GM21360 (cell line): ENCODE data around the gene PRR7.

Source experiments
- ATAC-seq: cut with Tn5 transposase; IDR thresholded peaks from one replicate; pipeline ENCODE4 v1.9.1; 2021; ENCODE audit warnings: mild to moderate bottlenecking, moderate library complexity; ENCODE audit not compliant: unreplicated experiment

The PRR7 gene

DNA sequence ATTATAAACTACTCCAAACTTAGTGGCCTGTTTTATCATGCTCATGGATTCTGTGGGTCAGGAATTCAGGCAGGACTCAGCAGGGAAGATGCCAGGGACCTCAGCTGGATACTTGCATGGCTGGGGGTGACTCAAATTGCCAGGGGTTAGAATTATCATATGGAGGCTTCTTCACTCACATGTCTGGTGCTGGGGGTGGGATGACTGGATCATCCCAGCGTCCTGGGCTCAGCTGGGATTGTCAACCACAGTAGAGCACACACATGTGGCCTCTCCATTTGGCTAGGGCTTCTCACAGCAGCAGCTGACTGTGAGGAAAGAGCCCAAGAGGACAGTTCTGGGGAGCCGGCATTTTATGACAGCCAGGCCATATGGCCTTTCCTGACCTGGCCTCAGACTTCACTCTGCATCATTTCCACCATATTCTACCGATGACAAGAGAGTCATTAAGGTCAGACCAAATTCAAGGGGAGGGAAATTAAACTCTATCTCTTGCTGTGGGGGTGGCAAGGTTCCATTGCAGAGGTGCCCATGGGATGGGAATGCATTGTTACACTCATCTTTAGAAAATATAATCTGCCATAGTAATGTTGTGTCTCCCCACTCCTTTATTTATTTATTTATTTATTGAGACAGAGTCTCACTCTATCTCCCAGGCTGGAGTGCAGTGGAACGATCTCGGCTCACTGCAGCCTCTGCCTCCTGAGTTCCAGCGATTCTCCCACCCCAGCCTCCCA lies 25.4 kb upstream of the PRR7 start:
- no peak for ATAC-seq

DNA sequence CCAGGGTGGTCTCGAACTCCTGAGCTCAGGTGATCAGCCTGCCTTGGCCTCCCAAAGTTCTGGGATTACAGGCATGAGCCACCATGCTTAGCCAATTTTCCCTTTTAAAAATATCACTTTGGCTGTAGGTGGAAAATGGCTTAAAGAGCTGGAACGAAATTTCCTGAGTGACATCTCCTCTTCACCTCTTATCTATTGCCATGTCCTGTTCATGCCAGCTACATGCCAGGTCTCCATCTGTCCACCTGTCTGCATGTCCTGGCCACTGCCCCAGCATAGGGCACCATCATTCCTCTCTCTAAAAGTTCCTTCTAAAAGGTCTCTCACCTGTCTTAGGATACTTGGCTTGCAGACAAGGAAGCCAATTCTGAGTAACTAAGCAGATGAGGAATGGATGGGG lies 22.9 kb upstream of the PRR7 start:
- no peak for ATAC-seq

DNA sequence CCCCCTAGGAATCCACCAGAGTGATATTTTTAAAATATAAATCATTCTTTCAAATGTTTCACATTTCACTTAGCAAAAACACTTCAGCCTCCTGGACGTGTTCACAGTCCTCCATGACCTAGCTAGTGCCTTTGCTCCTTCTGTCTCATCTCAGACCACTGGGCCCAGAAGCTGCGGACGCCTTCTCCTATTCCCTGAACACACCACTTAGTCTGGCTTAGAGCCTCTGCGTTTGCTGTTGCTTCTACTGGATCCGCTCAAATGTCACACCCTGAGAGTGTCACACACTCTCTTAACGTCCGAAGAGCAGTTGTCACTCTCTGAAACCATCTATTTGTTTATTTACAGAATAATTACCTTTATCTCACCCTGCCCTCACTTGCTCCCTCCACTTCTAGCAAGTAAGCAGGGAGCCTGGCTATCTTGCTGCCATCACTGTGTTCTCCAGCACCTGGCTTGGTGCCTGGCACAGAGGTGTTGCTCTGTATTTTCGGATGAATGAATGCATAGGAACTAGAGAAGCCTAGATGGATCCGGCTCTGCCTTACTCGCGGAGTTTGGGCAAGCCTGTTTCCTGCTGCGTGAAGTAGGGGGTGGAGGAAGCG lies 21.3 kb upstream of the PRR7 start:
- no peak for ATAC-seq

DNA sequence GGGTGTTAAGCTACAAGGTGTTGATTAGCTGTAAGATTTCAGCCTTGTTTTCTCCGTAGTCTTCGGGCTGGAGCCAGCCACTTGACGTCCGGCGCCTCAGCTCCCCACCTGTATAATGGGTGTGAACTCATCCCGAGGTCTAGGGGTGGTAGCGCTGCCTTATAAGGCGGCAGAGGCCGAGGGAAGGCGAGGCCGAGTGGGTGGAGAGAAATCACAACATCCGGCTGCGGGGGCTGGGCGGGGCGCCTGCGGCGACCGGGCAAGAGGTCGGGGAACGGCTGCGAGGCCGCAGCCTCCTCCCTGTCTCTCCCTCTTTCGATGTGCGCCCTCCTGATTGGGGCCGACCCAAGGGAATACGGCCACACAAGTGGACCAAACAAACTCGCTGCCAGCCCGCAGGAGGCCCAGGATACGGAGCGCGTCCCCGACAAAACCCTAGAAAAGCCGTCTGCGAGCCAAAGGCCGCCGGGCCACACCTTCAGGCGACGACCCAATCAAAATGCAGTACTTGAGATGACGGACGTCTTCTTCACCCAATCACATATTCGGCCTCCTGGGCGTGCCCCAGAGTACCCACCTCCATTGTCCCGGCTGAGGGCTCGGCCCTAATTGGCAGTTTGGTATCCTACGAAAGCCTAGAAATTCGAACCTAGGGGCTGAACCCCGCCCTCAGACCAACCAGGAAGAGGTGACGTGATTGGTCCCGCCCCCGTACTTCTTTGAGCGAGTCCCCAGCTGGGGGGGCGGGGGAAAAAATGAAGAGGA lies 20.6 kb upstream of the PRR7 start:
- peak; percentile 74 for ATAC-seq

DNA sequence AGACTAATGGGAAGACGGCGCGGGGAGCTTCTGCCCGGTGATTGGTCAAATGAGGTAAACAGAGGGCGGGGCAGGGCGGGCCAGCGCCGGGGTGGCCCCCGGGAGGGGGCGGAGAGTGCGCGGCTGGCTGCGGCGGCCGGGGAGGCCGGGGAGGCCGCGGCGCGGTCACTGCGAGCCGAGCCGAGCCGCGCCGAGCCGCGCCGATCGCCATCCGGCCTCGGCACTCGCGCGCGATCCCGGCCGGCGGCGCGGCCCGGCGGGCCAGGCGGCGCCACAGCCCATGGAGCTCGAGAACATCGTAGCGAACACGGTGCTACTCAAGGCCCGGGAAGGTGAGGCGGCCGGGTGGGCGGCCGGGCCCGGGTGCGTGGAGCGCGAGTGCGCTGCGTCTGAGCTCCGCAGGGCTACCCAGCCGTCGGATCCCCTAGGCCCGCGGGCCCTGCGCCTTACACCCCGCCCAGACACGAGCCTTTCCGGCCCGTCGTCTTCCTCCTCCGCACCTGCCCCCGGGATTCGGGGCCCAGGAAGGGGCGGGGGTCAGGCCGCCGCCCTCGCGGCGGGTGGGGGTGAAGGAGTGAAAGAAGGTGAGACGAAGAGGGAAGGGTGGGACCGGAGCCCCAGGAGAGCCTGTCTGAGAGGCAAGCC lies 19.9 kb upstream of the PRR7 start, which contains the start of gene GRK6:
GRK6 (plus strand) TSS at position 111 of the 645 bp plus-strand sequence; CDS start at position 281, 170 bp downstream.
- peak; percentile 1 for ATAC-seq

DNA sequence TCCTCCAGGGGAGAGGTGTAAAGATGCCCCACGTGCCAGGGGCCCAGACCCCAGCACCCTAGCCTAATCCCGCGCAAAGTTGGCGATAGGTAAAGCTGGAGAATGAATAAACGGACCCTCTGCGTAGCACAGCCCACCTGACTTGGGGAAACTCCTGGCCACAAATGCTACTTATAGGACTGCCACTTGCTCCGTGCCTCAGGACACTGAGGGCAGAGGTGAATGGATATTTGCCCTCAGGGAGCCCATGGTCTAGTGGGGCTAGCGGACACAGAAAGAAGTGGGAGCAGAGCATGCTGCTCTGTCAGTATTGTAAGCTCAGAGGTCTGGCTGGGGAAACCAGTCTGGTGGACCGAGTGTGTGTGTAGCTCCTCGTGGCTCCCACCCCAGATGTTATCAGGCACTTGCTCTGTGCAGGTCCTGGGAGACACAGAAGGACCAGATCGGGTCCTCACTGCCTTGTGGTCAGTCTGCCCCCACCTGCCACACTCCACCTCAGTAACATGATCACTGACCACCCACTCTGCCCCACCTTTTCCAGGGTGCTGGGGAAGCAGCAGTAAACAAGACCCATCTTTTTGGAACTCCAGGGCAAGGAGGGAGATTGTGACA lies 19.3 kb upstream of the PRR7 start:
- ATAC-seq: no peak

DNA sequence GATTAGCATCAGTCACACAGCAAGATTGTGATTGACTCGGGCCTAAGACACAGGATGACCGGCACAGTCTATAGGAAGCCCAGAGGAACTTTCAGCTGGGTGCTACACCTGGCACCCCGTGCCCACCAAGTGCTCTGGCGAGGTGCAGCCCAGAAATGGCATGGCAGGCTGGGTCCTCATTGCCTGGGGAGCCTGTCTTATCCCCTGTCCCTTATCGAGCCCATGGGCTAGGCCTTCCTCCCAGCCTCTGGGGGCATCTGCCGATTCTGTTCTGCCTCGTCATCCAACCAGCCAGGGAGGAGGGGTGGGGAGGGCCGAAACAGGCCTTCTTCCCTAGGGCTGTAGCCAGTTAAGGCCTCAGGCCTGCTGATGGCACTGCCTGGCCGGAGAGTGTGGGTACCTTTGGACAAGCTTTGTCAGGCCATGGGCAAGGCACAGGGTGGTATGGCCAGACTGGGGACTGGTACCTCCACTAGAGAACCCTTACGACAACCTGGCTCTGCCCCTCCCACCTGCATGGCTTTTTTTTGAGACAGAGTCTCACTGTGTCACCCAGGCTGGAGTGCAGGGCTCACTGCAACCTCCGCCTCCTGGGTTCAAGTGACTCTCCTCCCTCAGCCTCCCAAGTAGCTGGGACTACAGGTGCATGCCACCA lies 18.6 kb upstream of the PRR7 start:
- ATAC-seq: no peak

DNA sequence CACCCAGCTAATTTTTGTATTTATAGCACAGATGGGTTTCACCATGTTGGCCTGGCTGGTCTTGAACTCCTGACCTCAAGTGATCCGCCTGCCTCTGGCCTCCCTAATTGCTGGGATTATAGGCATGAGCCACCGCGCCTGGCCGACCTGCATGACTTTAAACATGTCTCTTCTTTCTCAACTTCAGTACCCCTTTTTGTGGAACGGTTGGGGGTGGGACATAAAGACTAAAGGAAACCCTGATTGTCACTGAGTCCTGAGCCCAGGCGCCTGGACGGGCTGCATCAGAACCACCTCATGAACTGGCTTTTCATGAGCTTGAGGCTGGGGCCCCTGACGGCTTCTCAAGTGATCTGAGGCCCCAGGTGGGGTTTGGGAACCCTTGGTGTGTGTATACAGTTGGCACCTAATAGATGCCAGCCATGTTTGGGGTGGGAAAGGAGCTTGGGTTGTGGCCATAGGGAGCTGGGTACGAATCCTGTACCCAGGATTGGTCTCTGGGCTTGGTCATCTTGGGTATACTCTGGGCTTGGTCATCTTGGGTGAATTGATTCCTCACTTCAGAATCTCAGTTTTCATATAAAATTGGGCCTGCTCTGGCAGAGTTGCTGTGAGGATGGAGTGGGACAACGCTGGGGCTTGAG lies 17.9 kb upstream of the PRR7 start:
- ATAC-seq: no peak

DNA sequence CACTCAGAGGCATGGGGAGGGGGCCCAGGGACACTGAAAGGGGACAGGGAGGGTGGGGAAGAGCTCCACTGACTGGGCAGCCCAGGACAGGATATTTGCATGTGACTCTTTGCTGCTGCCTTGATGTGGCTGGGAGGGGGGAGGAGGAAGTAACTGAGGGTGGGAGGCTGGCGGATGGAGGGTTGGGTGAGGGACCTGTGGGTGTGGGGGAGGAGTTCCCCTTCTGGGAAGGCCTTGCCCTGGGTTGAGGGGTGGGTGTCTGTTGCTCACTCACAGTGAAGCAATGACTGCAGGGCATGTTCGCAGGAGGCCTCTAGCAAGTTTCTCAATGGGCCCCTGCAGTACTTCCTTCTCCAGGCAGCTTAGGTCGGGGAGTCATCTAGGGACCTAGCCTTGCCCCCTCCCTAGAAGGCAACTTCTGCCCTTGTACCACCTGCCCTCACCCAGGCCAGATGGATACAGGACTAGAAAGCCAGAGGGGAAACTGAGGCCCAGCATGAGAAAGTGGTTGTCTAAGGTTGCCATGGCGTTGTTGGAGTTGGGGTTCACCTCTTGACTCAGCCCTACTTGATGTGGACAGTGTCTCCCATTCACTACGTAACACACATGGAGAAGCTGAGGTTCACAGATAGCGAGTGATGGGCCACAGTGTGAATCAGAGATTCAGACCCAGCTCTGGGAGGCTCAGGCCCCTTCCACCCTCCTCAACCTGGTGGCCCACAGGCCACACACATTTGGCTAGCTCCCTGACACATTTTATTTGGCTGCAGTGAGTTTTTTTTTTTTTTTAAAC lies 17.2 kb upstream of the PRR7 start:
- no peak for ATAC-seq

DNA sequence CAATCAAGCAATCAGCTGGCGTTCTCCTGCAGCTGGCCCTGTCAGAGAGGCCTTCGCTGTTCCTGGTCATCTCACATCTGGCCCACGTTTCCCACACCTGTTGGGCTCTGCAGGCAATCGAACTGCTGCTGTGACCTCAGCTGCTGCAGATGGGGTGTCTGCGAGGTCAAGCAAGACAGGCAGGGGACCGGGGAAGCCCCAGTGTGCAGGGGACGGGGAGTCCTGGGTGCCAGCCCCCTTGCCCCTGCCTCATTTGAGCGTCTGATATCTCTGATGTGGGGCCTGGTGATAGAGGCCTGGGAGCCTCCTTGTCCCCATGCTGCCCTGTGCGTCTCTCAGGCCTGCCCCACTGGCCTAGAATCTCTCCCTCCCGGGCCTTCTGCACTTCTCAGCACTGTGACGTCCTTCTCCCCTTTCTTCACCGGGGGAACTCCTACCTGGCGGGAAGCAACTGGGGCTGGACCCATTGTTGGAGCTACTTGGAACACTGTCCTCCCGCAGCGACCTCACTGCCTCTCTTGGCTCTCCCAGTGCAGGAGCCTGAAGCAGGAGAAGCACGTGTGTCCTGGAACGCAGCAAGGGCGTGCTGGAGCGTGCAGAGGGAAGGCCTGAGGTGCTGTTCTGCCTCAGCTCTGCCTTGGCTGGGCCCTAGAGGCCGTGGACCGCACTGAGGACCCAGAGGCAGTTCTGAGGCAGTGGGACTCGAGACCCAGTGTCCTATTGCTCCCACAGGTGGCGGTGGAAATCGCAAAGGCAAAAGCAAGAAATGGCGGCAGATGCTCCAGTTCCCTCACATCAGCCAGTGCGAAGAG lies 16.3 kb upstream of the PRR7 start:
- ATAC-seq: no peak

DNA sequence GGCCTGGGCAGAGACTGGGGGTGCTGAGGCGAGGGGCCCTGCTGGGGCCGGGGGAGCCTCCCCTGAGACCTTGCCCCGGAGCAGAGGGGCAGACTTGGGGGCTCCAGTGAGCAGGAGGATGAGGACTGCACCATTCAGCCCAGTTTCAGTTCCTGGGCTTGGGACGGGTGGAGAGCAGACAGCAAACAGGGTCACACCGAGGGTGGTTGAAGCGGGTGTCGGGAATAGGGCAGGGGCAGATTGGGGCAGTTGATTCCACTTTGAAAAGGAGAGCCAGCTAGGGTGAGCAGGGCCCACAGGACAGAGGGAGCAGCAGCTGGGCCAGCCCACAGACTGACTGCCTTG lies 15.7 kb upstream of the PRR7 start:
- ATAC-seq: no peak

DNA sequence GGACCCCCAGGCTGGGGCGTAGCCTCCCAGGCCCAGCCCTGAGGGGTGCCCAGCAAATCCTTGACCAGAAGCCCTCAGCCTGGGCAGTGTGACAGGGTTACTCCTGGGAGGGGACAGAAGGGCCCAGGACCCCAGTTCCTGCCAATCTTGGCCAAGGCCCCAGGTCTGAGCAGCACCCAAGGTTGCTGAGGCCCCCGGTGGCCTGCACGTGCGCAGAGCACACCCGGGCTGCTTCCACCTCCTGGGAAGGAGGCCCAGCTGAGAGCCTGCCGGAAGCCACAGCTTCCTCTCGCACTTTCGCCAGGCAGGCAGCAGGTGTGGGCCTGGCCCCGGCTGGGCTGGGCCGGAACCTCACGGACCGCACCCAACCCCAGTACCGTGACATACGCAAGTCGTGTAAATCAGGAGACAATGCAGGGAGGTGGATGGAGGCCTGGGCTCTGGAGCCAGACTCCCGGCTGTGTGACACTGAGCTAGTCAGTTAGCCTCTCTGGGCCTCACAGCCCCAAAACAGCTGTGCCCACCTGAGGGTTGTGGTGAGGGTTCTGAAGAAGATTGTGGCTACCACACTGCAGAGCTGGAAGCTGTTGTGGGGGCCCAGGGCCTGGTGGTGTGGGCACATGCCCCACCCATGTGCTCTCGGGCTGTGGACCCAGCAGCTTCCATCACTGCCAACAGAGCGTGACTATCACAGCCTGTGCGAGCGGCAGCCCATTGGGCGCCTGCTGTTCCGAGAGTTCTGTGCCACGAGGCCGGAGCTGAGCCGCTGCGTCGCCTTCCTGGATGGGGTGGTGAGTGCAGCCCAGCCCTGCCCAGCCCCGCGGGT lies 15.1 kb upstream of the PRR7 start:
- peak; percentile 37 for ATAC-seq

DNA sequence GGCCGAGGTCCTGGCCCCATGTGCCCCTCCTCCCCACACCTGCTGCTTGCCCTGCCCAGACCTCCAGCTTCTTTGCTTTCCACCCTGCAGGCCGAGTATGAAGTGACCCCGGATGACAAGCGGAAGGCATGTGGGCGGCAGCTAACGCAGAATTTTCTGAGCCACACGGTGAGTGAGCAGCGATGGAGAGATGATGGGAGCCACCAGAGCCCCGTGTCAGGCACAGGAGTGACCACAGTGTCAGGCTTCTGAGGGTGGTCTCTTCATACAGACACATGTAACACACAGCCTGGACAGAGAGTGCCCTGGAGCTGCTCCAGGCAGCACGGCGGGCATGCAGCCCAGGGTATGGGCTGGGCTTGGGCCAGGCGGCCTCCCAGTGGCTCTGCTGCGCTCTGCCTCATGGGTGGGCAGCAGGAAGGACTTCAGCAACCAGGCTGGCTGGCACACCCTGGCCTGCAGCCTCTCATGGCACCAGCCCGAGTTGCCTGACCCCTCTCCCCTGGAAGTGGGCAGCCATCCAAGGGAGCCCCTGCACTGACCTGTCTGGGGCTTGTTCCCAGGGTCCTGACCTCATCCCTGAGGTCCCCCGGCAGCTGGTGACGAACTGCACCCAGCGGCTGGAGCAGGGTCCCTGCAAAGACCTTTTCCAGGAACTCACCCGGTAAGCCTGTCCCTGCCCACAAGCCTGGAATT lies 14.3 kb upstream of the PRR7 start:
- no peak for ATAC-seq

DNA sequence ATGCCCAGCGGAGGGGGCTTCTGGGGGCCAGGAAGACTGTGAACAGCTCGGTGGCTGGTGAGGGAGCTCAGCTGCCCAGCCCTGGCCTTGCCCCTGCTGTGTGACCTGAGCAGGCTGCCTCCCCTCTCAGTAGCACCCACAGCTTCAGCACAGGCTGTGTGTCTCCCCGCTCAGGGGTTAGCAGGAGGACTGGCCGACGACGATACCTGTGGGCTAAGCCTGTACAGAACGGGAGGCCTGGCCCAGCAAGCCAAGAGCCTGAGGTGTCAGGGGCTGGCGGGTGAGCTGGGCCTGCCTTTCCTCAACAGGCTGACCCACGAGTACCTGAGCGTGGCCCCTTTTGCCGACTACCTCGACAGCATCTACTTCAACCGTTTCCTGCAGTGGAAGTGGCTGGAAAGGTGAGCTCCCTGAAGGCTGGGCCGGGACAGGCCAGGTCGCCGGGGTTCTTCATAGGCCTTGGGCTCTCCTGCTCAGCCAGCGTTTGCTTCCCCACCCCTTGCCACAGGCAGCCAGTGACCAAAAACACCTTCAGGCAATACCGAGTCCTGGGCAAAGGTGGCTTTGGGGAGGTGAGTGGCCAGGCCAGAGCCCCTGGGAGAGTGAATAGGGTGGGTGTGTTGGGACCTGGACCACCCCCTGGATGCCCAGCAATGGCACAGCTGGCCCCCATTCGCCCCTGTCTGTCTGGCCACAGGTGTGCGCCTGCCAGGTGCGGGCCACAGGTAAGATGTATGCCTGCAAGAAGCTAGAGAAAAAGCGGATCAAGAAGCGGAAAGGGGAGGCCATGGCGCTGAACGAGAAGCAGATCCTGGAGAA lies 13.6 kb upstream of the PRR7 start:
- no peak for ATAC-seq

DNA sequence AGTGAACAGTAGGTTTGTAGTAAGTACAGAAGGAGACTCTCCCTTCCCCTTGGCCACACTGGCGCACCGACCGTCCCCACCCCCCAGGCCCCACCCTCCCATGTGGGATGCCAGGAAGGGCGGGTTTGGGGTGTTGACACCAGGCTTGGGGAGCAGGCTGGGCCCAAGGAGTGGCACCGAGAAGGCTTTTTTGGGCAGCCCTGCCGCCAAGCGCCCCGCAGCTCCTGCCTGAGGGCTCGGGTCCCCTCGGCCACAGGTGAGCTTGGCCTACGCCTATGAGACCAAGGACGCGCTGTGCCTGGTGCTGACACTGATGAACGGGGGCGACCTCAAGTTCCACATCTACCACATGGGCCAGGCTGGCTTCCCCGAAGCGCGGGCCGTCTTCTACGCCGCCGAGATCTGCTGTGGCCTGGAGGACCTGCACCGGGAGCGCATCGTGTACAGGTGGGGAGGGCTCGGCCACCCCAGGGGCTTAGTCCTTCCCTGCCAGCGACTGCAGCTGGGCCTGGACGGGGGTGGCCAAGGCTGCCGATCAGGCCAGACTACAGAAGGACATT lies 12.9 kb upstream of the PRR7 start:
- no peak for ATAC-seq

DNA sequence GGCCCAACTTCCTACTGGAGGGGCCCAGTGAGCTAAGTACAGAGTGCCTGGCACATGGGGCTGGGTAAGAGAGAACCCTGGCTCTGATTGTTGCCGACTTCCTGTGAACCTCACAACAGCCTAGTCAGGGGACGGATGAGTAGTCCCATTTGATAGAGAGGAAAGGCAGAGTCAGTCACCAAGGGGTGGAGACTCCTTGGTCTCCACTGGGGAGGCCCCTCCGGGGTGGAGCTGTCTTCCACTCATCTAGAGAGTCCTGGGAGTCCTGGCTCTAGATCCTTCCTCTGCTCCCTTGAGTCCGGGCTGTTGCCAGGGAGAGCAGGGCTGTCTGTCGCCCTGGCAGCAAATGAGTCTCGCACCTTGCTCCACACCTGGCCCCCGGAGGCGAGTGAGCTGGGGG lies 12.2 kb upstream of the PRR7 start:
- ATAC-seq: no peak
